HG03060 (cell line): ENCODE results near the gene LHX1.

Experiments used
- ATAC-seq: cut with Tn5 transposase; IDR thresholded peaks from one replicate; pipeline ENCODE4 v1.9.1; 2021; ENCODE audit warnings: low read depth, moderate number of reproducible peaks; ENCODE audit not compliant: unreplicated experiment

Gene LHX1

DNA sequence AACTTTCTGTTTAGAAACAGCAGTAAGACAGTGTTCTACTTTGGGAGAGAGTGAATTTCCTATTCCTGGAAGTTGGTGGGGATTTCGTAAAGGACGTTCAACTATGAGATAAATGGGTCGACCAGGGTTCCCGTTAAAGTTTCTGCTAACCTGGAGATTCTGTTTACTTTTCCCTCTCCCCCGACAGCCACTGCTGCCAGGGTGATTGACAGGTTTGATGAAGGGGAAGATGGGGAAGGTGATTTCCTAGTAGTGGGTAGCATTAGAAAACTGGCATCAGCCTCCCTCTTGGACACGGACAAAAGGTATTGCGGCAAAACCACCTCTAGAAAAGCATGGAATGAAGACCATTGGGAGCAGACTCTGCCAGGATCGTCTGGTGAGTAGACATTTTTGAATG lies 12.8 kb downstream of the LHX1 start:
- no peak for ATAC-seq

DNA sequence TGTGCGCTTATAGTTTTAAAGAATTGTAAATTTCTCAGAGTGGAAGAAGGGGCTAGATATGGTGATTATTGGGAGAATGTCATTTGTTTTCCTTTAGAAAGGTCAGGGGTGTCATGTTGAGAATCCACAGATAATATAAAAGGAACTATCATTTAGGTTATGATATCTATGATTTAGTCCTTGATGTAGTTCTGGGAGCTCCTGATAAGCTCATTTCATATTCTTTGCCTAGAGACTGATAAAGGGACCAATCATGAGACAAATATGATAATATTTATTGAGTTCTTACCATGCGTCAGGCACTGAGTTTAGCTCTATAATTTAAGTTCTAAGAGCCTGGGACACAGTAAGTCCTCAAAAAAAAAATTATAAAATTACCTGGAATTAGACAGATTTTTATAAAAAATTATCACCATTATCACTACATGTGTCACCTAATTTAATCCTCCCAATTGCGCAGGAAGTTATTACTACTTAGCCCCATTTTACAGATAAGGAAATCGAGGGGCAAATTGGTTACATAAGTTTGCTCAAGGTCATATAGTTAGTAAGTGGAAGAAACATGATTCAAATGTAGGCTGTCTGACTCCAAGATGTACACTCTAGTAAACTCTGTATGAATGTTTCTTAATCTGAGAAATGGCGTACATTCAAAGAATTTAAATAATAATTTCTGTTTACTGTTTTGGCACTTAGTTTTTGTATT lies 14.0 kb downstream of the LHX1 start:
- ATAC-seq: no peak

DNA sequence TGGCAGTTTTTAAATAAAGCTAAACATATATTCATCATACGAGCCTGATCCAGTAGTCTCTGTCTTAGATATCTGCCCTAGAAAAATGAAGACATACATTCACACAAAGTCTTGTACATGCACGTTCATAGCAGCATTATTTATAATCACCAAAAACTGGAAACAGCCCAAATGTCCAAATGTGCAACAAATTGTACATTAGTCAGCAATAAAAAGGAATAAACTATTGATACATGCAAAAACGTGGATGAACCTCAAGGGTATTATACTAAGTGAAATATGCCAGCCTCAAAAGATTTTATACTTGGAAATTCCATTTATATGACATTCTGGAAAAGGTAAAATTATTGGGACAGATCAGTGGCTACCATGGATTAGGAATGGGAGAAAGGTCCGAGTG lies 34.2 kb downstream of the LHX1 start:
- ATAC-seq: no peak

DNA sequence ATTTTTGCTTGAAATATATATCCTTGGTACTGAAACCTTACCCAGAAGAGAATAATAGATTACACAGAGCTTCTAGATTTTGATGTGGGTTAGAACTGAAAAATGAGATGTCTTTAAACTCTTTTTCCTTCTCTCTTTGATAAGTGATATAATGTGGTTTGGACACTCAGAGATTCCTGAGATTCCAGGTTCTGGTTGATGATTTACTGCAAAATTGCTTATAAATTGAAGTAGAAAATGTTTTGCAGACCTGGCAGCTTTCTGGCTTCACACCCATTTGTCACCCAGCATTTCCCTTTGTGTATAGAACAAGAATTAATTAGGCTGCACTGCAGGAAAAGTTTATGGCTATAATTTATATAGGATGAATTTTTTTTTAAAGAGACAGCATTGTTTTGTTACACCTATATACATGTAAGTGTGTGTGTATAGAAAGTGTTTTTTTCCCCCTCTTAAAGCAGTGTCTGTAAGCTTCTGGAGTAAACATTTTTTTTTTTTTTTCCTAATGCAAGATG lies 35.0 kb downstream of the LHX1 start:
- no peak for ATAC-seq

DNA sequence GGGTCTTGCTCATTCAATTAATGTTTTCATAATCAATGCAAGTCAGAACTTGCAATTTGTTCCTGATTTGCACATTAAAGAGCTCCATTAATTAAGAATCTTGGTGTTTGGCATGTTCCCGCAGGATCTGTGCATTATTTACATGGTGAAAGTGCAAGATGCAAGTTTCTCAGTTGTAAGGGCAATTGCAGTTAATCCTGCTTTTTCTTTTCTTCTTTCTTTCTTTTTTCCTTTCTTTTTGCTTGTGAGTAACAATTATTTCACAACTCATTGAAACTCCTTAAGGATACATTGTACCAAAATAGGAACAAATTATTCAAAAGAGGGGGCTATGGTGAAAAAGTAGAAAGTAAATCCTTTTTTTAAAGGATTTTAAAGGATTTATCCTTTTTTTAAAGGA lies 35.6 kb downstream of the LHX1 start:
- no peak for ATAC-seq

DNA sequence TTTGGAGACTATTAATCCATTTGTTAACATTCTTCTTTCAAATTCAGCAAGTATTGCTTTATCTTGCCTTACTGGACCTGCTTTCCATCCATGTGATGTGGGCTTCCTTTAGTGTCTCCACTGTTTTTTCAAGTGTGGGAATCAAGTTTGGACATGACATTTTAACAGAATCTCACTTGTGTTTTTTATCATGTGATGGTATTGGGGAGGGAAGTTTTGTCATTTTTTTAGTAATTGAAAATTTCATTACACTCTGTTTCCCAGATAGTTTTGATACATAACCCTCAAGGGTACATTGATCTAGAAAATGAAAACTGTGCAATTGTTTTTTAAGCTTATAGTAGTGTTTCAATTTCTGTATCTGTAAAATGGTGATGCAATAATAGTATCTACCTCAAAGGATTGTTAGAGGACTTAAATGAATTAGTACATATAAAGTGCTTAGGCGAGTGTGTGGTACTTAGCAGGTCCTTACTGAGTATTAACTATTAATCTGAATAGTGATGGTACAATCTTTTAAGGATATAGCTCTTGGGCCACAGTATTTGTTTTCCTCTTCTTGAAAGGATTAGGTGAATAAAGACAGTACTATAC lies 38.7 kb downstream of the LHX1 start:
- ATAC-seq: no peak

DNA sequence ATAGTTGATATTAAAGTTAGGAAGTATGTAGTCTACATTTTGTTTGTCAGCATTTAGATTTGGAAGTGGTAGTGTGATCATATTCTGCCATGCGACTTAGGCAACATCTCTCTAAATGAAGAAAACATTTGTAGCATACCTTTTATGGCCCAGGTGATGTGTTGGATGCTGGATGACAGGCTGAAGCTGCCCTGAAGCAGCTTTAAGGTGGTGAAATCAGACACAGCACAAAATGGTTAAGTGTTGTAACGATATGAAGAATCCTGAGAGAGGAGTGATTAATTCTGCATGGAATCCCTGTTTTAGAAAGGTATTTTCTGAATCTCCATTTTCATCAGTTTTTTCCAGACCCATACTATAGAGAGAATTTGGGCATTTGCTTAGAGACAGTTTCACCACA lies 39.8 kb downstream of the LHX1 start:
- no peak for ATAC-seq

DNA sequence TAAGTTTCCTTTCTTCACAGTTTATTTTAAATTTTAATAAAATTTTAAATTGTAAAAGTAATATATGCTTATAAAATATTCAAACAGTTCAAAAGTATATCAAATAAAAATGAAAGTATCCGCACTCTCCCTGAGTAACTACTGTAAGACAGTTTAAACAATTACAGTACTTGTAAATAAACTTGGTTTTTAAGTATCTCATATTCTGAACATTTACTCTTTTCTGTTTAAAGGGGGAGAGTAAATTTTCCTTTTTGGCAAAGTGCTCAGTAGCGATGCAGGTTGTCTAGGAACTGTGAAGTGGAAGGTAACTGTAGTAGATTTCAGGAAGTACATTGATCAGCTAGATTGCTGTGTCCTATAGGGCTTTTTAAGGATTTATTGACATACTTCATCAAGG lies 40.3 kb downstream of the LHX1 start:
- no peak for ATAC-seq

DNA sequence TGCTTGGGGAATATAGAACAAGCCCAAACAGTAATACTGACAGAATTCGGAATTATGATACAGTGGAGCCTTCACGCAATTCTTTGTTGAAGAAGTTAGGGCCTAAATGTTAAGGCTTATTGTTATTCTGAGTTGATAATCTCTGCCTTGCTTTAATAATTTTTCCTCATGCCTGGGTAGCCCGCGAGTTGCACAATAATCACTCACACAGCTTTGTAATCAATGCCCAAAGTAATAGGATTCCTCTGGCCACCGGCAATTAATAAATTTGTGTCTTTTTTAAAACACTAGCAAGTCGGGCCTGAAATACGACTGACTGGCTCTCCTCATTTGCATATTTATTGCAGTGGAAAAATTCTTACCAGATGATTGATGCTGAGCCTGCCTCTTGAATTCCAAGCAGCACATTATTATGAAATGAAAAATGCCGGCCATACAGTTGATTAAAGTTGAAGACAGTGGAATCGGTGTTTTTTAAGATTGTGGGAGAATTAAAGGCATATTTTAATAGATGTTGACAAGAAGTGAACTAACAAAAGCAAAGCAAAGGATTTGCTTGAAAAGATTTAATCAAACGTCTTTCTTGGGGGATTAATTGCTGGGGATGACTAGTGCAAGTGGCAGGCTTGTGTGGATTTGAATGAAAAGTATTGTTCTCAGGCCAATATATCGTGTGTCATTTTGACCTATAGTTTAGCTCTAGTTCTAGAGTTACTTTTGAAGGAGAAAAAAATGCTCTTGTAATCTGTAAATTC lies 41.7 kb downstream of the LHX1 start:
- ATAC-seq: no peak

DNA sequence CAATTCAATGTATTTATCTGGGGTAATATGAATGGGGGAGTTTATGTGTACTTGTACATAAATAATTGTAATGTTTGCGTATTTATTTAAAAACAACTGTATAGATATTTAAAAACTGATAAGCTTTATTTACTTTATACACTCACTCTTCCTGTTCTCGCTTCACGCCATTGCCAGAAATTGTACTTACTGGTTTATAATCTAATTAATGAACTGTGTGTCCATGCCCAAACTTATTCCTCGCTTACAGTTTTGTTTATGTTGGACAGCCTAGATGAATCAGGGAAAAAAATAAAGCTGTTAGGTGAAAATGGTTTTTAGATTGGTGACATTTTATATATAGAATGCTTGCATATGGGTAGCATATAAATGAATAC lies 42.3 kb downstream of the LHX1 start:
- ATAC-seq: no peak

DNA sequence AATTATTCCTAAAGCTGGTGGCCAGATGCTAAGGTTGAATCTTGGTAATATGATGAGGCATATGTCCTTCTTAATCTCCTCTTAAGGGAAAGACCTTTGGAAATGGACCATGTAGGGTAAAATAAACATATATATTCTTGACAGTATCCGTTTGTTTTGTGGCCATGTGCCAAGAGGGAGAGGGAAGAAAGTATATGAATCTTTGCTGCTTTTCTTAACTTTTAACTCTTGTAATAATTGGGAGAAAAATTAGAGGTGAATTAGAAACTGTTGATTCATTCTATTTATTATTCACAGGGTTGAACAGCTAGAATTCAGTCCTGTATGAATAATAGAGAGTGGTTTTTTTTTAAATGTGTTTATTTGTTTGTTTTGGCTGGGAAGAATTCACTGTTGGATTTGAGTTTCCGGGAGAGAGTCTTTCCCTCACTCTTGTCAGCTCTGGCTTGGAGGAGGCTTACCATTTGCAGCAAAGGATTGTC lies 43.0 kb downstream of the LHX1 start:
- no peak for ATAC-seq

DNA sequence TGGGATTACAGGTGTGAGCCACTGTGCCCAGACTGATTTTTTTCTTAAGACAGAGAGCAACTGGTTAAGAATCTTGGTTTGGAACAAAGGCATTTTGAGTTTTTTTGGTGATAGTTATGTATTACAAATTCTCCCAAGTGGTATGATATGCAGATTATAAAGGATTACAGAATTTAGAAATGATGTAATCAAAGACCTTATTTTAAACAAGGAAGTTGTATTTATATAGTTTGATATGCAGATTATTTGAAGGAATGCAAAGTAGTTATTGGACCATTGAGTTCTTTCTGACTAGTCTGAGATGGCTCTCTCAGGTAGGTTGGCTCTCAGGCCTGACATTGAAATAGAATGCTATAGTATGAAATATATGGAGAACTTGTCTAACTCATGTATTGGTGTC lies 46.3 kb downstream of the LHX1 start:
- no peak for ATAC-seq

DNA sequence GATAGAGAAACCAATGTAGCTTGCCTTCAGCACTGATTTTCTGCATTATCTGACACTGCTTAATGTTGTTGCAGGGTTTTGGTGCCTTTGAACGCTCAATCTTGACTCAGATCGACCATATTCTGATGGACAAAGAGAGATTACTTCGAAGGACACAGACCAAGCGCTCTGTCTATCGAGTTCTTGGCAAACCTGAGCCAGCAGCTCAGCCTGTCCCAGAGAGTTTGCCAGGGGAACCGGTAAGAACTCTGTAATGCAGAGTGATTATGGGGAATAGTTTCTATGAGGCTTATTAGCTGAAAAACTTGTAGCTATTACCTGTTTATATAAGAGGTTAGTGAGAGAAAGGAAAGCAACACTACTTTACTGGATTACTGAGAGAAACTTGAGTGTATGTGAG lies 51.9 kb downstream of the LHX1 start:
- no peak for ATAC-seq

DNA sequence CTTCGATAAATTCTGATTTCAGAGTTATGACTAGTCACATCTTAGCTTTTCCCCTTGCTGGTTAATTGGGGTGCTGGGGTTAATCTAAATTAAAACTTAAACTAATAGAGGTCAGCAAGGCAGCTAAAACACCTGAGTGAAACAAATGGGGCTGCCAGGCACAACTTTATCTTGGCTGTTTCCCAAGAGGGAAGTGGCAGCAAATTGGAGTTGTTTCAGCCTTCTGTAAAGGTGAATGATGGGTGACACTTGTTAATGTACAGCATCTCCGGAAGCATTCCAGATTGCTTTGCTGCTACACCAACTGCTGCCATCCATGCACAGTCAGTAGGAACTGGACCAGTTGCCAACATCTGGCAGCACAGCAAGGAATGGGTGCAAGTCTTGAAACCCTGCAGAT lies 55.4 kb downstream of the LHX1 start:
- ATAC-seq: no peak

DNA sequence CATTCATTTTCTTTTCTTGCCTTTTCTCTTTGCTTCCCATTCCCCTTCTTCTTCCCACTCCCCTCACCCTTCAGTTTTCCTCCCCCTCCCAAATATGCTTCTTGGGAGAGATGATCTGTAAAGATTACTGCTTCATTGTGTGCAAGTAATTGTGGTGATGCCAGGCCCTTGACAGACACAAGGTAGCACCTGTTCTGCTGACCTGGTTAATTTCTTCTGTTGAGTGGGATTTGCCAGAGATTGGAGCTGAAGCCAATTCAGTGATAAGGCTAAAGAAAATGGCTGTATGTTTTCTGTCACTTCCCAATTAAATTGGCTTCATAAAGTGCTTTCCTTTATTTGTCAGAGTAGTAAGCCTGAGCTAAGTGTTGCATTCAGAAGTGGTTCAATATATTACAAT lies 56.0 kb downstream of the LHX1 start:
- ATAC-seq: no peak
